Cardiac fibroblast (primary cell): ENCODE results near the gene CD80.
"Not testable (repeated sequence)": the region's sequence is repeated elsewhere in the genome, so short reads cannot be mapped to it uniquely, and the experiment has no call there.

Experiments used
- DNase-seq, 2 donors: peaks; one replicate each; pipeline versions ENCODE4 v3.0.0 to v3.0.0-alpha.2; 2010; ENCODE audit warnings: low read depth in 2 of 2
- H3K4me3 ChIP-seq, 2 donors: replicated peaks in 1 of 2; 1 replicate in 1 of 2; 2 replicates in 1 of 2; pipeline ENCODE4 v1.5.1; 2011; ENCODE audit warnings: low read depth in 2 of 2, low read length in 2 of 2, mild to moderate bottlenecking in 2 of 2, moderate library complexity in 1 of 2
- CTCF ChIP-seq: IDR thresholded peaks from one replicate; pipeline ENCODE4 v1.5.1; 2011; ENCODE audit warnings: low read depth, mild to moderate bottlenecking, low read length, inconsistent platforms

Gene CD80

GRCh38 chr3:119557877-119558269 lies 1.5 kb downstream of the CD80 start:
- no peak for DNase-seq
- H3K4me3 ChIP-seq: no peak overlapping the region
- TF ChIP-seq CTCF: no peak

- TF ChIP-seq CTCF: no peak
- no peak overlapping the region for H3K4me3 ChIP-seq
- DNase-seq: no peak
Measured at GRCh38 chr3:119557192-119557876, 2.1 kb downstream of the CD80 start.

- no peak for DNase-seq
- H3K4me3 ChIP-seq: no peak overlapping the region
- no peak for TF ChIP-seq CTCF
Measured at GRCh38 chr3:119555929-119556328, 3.5 kb downstream of the CD80 start.

- no peak for TF ChIP-seq CTCF
- no peak for DNase-seq
- H3K4me3 ChIP-seq: no peak overlapping the region
Measured at GRCh38 chr3:119555309-119555735, 4.1 kb downstream of the CD80 start.

- no peak overlapping the region for H3K4me3 ChIP-seq
- TF ChIP-seq CTCF: no peak
- no peak for DNase-seq
Measured at GRCh38 chr3:119553823-119554415, 5.5 kb downstream of the CD80 start.

- H3K4me3 ChIP-seq, DNase-seq: not testable (repeated sequence)
Measured at GRCh38 chr3:119552928-119553327, 6.5 kb downstream of the CD80 start.

GRCh38 chr3:119551598-119551997 lies 7.8 kb downstream of the CD80 start:
- H3K4me3 ChIP-seq: no peak overlapping the region
- no peak for DNase-seq
- no peak for TF ChIP-seq CTCF
